Activated CD4-positive, alpha-beta T cell treated with anti-CD3 and anti-CD28 coated beads for 4 hours (primary cell): ENCODE measurements around the gene SOX14.

ENCODE experiments used
- DNase-seq, 2 donors: peaks; one replicate each; pipeline ENCODE4 v3.0.0-alpha.2; 2020

The SOX14 gene

DNA sequence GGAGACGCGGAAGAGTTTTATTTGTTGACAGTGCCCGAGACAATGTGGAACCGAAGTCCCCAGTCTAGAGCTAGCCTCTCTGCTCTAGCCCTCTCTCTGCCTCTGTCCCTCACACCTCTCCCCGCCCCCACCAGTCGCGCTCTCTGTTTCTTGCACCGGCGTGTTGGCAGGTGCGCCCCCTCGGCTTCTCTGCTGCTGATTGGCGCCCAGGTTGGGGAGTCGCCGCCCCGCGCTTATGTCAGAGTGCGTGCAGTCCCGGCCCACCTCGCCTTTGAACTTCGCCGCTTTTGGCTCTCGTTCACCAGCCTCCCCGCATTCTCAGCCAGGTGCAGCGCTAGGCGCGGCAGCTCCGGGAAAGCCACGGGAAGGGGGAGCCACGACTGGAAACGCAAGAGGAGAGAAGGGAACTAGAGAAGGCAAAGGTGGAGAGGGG lies at the start of gene SOX14:
SOX14 (plus strand) TSS at position 315 of the 433 bp plus-strand sequence. CDS start 470 bp downstream, outside the sequence.
- DNase-seq: no peak

DNA sequence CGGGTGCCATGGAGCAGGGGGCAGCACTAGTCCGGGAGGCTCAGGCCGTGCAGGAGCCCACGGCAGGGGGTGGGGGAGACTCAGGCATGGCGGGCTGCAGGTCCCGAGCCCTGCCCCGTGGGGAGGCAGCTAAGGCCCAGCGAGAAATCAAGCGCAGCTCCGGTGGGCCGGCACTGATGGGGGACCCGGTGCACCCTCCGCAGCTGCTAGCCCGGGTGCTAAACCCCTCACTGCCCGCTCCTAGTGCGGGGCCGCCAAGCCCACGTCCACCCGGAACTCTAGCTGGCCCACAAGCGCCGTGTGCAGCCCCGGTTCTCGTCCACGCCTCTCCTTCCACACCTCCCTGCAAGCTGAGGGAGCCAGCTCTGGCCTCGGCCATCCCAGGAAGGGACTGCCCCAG lies 49.6 kb upstream of the SOX14 start:
- no peak for DNase-seq

DNA sequence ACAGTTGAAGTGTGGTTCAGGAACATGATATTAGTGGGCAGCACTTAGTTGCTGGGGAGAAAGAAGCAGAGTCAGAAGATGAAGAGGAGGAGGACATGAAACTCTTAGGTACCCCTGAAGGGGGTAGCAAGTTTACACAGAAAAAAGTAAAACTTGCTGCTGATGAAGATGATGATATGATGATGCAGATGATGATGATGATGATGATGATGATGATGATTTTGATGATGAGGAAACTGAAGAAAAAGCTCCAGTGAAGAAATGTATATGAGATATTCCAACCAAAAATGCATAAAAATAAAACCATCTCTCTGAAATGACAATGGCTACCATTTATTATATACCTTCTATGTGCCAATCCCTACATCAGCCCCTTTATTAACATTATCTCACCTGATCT lies 39.9 kb upstream of the SOX14 start:
- no peak for DNase-seq

DNA sequence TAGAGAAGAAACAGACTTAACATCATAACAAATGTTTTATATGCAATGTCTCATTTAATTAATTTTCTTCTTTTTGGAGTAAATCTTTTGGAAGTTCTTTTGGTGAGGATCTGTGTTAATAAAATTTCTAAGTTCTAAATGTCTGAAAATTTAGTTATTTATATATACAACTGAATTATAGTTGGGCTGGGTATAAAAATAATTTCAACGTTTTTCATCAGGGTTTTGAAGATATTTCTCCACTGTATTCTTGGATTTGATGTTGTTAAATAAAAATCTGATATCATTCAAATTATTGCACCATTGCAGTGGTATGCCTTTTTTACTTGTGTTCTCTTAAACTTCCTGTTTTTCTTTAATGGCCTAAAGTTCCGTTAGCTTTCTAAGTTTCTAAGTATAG lies 26.9 kb upstream of the SOX14 start:
- DNase-seq: no peak

DNA sequence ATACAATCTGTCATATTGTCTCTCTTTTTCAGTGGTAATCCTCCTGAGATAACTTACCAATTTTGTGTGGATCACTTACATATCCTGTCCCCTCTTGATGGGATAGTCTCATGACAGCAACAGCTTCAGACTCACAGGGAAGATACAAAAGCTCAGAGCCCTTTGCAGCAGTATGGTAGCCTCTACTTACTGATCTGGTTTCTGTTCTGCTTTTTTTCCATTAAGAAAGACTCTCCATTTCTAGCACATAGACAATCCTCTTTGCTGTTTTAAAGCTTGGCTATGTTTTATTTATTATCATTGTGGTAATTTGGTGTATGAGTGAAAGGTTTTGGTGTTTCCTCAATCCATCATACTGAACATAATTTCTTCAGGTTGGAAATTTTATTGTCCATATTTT lies 25.4 kb upstream of the SOX14 start:
- DNase-seq: no peak

DNA sequence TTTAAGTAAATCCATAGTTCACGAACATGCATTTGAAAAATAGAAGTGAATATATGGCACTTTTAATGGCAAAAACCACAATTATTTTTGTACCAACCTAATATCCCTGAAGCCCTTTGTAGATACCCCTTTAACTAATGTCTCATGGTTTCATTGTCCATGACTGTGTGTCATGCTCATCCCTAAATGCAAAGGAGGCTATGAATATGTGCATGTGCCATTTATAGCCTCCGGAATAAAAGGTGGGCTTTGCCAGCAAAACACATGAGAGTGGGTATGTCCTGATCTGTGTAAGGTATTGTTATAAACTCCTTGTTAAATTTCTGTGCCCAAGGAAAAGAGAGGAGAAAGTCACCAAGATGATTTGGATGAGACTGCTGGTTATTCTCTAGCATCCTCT lies 20.5 kb upstream of the SOX14 start:
- DNase-seq: no peak

DNA sequence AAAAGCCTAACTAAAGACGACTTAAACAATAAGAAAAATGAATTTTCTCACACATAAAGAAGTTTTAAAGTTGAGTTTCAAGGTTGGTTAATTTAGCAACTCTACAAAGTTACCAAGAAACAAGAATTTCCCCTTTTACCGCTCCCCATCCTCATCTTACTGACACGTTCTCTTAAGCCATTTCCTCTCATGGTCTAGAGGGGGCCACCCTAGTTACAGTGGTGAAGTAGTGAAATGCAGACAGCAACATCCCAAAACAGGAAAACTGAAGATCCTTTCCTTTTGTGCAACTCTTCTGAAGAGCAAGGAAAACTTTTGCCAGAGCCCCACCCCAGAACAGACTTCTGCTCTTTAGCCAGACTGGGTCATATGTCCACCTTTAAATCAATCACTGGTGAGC lies 17.3 kb upstream of the SOX14 start:
- no peak for DNase-seq

DNA sequence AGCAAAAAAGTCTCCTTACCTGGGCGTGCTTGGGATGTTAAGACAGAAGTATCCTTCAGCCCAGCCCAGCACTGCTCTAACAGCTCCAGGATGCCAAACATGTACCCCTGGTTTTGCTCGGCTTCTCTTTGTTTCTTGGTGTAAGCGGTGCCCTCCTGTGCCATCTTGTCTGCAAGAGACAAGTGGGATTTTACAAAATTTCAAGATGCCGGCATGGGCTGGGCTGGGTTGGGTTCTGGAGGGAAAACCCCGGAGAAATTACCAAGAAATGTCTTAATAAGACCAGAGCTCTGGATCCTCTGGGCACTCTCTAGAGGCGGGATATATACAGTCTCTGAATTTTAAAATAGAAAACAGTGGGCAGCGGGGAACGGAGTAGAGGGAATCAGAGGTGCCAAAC lies 4.6 kb upstream of the SOX14 start:
- DNase-seq: no peak

DNA sequence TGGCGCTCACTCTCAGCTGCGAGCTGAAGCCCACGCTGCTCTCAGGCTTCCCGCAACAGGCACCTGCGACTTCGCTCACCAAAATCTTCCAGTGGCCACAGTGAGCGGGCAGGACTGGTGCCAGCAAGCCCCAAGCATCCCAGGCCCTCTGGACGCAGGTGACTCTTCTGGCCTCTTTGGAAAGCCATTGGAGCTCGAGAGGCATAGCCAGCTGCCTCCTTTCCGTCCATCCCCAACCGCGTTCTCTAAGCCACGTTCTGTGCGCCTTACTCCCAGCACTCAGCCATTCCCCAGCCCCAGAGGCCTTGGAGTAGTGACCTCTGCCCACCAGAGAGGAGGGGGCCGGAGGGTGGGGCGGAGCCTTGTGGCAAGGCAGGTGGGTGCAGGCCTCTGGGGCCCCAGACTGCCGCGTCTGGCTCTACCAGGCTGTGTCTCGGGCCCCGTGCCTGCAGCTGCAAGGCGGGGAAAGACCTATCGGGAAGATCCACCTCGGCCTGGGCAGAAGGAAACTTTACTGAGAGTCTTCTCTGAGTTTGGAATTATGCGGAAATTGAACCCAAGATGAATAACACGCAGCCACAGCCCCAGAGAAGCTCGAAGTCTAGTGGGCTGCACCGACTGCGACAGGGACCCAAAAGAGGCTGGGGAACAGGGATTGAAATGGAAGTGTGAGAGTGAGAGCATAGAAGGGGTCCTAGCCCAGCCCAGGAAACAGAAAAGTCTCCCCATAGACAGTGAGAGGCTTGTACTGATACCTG lies 3.6 kb upstream of the SOX14 start:
- no peak for DNase-seq

DNA sequence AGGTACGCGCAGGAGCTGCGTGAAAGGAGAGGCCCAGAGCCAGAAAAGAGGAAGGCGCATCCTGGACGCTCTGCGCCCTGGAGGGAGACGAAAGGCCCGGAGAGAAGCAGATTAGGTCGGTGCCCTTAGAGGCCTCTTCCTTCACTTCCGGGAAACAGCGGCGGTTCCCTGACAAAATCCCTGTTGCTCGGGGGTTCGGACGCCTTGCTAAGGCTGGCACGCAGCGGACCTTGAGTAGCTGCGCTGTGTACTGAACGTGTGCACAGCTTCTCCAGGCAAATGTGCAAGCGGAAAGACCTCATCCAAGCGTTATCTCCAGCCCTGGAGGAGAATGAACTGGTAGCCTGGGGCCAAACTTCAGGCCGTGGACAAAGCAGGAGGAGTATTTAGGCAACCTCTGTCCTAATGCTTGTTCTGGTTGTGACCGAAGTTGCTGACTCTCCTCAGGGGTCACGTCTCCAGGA lies 3.0 kb upstream of the SOX14 start:
- DNase-seq: no peak

DNA sequence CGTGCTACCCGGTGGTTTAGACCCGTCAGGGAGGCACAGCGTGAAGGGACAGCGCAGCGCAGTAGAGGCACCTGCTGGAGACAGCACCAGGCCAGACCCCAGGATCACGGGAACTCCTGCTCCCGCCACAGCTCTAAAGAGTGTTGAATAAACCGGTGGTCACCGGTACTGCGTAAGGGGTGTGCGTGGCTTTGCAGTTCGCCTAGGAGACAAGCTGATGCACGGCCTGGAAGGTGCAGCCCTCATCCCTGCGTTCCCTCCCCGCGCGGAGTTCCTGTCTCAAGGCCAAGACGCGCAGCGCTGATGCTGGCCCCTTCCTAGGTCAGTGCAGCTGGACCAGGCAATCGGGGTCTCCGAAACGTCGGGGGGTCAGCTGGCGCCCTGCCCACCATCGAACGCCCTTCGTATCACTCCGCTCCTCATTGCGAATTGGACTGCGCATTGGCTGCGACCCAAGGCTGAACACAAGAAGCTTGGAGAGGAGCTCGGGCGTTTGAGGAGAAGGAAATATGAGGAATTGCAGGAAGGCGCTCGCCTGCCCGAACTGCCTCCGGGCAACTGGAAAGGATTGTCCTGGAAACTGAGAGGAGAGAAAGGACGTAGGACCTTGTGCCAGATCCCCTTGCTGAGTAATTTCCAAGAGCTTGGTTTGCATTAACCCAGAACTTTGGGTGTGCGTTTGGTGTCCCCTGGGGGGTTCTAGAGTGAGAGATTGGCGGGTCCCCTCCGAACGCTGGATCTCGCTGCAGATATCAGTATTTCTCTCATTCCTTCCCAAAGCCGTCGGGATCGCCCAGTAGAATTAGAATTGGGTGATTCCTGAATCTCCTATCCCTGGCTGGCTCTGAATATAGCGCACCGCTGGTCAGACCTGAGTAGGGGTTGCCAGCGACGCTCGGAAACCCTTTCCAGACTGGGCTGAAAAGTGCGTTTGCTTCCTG lies 2.3 kb upstream of the SOX14 start:
- no peak for DNase-seq

DNA sequence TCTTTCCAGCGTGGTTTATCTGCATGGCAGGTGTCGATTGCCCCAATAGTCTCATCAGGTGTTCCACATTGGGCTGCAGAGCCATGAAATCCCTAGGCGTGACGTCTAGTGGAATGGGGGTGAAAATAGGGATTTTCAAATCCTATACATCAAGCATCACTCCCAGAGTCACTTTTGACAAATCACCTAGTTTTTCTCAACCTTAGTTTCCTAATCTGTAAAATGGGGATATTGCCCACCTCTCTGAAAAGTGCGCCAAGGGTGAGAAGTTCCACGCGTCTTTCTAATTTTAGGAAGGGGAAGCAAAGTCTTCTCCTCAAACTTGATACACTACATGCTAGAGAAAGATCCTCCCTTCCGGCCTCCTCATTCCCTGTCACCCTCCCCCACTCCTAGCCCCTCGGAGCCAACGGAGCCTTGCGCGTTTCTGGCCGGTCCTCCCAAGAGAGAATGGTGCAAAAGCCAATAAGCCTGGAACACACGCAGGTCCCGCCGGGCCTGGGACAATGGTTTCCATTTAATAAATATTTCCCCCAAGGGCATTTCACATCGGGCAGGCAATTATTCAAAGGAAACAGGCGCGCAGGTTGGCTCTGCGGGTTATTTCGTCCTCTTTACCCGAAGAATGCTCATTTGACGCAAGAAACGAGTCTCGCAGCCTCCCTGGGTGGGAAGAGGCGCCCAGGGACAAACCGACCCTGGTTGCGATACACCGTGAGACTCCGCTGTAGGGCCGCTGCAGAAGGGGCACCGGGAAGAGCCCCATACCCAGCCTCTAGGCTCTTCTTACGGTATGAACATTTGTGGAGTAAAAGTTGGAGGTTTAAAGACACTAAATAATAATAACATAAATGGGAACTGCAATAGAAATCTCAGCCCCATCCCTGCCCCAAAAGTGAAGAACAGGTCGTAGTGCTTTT lies 1.2 kb upstream of the SOX14 start:
- DNase-seq: no peak

DNA sequence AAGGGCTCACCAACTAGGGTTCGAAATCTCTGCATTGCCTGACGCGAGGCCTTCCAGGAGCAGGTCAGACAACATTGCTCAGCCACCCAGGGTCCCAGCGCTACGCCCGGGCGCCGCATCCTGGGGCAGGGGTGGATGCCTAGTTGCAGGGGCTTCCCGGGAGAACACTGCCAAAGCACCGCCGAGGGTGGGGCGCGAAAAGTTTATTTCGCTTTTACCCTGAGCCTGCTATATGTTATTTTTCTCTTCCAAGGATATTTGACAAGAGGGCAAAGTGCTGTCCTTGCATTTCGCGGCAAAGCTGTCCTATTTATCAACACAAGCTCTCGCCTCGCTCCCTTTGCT lies 549 bp upstream of the SOX14 start:
- no peak for DNase-seq

DNA sequence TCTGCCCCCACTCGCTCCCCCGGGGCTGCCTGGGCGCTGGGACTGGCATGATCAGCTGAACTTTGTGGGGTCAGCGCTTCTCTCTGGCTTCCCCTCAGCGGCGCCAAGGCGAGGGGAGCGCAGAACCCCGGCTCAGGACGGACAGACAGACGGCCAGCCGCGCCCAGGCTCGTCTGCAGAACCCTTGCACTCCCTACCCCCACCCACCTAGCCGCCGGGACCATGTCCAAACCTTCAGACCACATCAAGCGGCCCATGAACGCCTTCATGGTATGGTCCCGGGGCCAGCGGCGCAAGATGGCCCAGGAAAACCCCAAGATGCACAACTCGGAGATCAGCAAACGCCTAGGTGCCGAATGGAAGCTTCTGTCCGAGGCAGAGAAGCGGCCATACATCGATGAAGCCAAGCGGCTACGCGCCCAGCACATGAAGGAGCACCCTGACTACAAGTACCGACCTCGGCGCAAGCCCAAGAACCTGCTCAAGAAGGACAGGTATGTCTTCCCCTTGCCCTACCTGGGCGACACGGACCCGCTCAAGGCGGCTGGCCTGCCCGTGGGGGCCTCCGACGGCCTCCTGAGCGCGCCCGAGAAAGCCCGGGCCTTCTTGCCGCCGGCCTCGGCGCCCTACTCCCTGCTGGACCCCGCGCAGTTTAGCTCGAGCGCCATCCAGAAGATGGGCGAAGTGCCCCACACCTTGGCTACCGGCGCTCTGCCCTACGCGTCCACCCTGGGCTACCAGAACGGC lies 621 bp downstream of the SOX14 start:
- no peak for DNase-seq

DNA sequence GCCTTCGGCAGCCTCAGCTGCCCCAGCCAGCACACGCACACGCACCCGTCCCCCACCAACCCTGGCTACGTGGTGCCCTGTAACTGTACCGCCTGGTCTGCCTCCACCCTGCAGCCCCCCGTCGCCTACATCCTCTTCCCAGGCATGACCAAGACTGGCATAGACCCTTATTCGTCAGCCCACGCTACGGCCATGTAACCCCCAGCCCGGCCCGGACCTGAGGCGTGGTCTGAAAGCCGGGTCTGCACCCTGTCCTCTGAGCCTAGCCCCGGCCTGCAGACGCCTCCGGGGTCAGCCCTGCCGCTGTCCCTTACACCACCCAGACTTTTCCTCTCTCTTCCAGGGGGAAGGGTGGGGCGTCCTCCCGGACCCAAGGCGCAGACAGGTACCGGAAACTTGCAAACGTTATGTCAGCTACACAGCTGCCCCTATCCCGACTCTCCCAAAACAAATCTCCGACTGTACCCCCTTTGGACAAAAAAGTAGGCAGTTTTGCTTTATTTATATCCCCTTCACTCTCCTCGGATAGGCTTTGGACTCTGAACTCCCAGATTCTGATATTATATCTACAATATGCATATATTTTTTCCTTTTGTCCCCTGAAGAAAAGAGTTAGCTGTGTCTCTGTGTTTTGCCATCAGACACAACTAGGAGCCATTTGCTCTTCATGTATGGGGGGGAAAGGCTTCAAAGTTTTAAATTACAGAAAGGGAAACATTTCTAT lies 1.4 kb downstream of the SOX14 start:
- no peak for DNase-seq

DNA sequence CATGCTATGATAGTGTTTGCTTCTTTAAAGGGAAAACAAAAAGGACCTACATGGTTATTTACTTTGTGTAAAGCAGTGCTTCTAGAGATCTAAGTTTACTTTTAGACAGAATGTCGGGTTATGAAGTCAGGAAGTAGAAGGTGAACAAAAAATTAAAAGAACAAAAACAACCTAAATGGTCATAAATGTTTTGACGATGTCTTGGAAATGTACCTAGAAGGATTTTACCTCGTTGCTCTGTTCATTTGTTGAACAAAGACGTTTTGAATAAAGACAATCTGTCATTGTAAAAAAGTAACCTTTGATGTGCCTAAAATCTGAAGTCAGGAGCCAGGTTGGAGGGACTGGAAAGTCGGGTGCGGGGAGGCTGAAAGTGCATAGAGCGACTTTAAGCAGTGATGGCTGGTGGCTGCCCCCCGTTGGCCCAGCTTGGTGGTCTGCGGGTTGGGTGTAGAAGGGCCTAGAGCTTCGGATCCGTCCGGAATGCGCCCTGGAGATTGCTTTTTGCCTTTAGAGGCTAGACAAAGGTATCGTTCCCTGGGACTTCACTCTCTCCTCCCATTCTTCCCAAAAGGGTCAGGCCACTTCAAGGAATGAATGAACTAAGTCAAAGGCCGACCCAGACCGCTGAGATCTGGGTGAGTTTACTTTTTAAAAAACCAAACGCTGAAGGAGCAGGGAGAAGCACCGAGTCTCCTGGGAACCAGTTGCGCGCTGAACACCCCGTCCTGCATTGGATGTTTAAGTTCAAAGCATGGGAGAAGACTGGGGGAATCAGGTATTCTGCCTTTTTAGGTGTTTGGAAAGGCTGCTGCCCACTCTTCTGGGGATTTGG lies 2.1 kb downstream of the SOX14 start:
- no peak for DNase-seq

DNA sequence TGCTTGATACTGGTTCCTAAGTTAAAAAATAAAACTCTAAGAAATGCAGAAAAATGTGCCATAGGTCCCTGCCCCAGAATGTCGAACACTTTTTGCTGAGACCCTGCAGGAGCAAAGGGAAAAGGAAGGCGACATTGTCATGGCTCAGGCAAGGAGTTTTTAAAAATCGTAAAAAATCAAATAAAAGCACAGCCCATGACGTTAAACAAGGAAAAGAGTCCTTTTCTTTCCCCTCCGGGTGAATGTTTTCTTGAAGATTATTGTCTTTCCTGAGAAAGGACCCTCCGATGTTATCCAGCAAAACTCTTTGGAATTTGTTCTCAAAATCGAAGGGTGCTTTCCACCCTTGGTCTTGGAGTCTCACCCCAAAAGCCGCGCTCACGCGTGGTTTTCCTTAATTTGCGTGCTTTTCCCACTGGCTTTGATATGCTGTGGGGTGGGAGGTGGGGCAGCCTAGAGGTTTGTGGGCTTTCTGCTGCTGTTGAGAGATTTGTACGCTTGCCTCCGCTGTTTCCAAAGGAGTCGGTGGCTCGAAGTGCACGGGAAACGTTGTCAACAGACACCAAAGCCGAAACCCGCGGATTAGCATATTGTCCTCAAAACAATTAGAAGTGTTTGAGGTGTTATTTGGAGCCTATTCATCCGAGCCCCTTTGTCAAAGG lies 2.9 kb downstream of the SOX14 start:
- no peak for DNase-seq

DNA sequence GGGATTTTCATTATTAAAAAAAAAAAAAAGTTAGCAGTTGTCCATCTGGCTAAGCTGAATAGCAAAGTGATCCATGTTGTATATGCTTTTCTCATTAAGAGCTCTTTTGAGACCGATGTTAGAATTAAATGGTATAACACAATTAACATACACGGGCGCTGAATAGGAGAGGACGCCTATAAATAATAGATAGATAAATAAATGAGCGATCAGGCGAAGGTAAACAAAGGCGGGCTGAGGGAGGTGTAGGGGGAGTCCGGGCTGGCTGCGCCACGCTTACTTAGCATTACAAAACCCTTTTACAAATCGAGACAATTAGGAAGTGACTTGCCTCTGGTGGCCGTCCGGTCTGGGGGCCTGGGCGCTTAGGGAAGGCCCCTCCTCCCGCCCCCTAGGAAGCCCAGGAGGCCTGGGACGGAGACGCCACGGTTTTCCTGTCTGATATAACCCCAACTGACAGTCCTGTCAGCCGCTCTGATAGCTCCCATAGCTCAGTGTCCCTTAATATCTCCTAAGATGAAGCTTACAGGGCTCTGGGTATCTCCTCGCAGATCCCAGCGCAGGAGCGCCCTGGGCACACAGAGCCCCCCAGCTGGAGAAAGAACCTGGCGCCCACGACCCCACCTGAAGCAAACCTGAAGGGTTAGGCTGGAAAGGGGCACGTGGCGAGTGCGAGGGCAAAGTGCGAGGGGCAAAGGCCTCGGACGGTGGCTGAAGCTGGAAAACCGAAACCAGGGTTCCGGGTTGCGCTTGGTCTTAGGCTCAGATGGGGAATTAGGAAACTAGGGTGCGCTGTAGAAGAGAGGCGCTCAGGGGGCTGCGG lies 3.6 kb downstream of the SOX14 start:
- DNase-seq: no peak
